Stimulated activated memory B cell treated with anti-CD40 and anti-IgM and Interleukin-4, amounts not matched to agents 10 μg/mL and 1 μg/mL and 100 μg/mL, for 72 hours (primary cell): ENCODE results near the gene LHPP.
A peak's percentile ranks its signal among the peaks of the same experiment; 100 is the strongest.

ENCODE experiments used
- ATAC-seq: fragments of 150-1000 bp; cut with Tn5 transposase; 2 replicates; pipeline ENCODE4 v1.10.0; 2021
- H3K27ac Mint-ChIP-seq: one replicate; pipeline ENCODE4 v1.8.0; 2022; ENCODE audit warnings: mild to moderate bottlenecking, mixed read lengths
- H3K27me3 Mint-ChIP-seq: one replicate; pipeline ENCODE4 v1.8.0; 2022; ENCODE audit warnings: mixed read lengths
- H3K36me3 Mint-ChIP-seq: one replicate; pipeline ENCODE4 v1.8.0; 2022; ENCODE audit warnings: mixed read lengths
- H3K4me1 Mint-ChIP-seq: one replicate; pipeline ENCODE4 v1.8.0; 2022; ENCODE audit warnings: mixed read lengths
- H3K4me3 Mint-ChIP-seq: one replicate; pipeline ENCODE4 v1.8.0; 2022; ENCODE audit warnings: mild to moderate bottlenecking, moderate library complexity, mixed read lengths
- H3K9me3 Mint-ChIP-seq: one replicate; pipeline ENCODE4 v1.8.0; 2022; ENCODE audit warnings: mixed read lengths

LHPP gene

GRCh38 chr10:124661660-124662180, 200.1 kb downstream of the LHPP start:
- peaks cover 51% of the 10 kb centered on the region for H3K4me1 Mint-ChIP-seq
- H3K27me3 Mint-ChIP-seq, result no peaks in the 10 kb centered on the region
- H3K27ac Mint-ChIP-seq, result peak overlapping the region; percentile 78
- H3K9me3 Mint-ChIP-seq, result no peaks in the 10 kb centered on the region
- H3K4me3 Mint-ChIP-seq, result no peak overlapping the region
- no peak for ATAC-seq
- H3K36me3 Mint-ChIP-seq, result peaks cover 11% of the 10 kb centered on the region

- no peak for ATAC-seq
- Mint-ChIP-seq H3K36me3 (peaks cover 11% of the 10 kb centered on the region), H3K4me1 (peaks cover 51% of the 10 kb centered on the region), H3K9me3 (no peaks in the 10 kb centered on the region), H3K27ac (peak overlapping the region; percentile 19), H3K27me3 (no peaks in the 10 kb centered on the region), H3K4me3 (no peak overlapping the region)
These were observed 201.6 kb downstream of the LHPP start for GRCh38 chr10:124663228-124663627.
